ENCODE data around the gene DVL1.
A peak's percentile ranks its signal among the peaks of the same experiment; 100 is the strongest.

Gene DVL1

DNA sequence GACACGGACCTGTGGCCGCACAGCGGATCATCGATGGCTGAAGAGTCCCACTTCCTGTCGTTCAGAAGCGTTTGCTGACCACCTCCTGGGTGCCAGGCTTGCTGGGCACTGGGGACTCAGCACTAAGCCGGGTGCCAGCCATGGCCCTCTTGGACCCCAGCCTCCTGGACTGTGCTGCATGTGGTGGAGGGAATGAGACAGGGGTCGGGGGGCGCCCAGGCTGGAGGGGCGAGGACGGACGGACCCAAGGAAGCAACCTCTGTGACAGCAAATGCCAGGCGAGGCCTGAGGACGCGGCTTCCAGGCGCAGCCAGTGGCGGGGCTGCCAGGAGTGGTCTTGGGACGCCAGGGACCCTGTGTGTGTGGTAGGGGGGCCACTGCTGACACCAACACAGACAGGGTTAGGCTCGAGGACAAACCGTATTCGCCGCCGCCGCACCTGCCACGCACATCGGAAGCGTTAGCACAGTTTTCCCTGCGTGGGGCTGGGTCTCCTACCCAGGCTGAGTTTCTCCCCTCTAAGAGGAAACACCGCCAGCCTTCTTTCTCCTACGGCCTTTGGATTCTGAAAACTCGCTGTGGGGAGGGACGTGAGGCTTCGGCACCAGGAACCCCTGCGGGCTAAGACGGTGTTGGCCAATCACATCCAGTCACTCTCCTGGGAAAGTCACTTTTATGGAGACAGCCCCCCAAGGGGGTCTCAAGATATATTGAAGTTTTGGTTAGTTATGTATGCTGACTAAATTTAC is 12.2 kb upstream of the DVL1 start:
- peak overlapping the region; percentile 99 for H4K91ac ChIP-seq (ENCODE audit: low read length)
- no peak overlapping the region for H3K4me2 ChIP-seq (ENCODE audit: low read length, poor library complexity, severe bottlenecking)
- H2BK120ac ChIP-seq (ENCODE audit: low read depth, low read length) = peak overlapping the region; percentile 83
- peak overlapping the region; percentile 8 for H2BK5ac ChIP-seq (ENCODE audit: low read depth, low read length, poor library complexity, severe bottlenecking)
- H4K8ac ChIP-seq (ENCODE audit: low read length) = peak overlapping the region; percentile 69
- peak overlapping the region in 1 of 2 experiments; percentile 62 for H3K4me3 ChIP-seq (ENCODE audit: insufficient read depth in 1 of 2, low read depth in 1 of 2, low read length in 2 of 2)
- H3K36me3 ChIP-seq (ENCODE audit: control insufficient read depth in 1 of 2, insufficient read depth in 2 of 2, low read depth in 1 of 2, low read length in 2 of 2) = peaks cover 0 to 3% of the 10 kb centered on the region in 2 experiments
- peak overlapping the region; percentile 89 for H2AK5ac ChIP-seq (ENCODE audit: low read length, severe bottlenecking)
- peak overlapping the region; percentile 63 to 74 for H3K18ac ChIP-seq (ENCODE audit: low read depth in 1 of 2, low read length in 2 of 2)
- no peak overlapping the region for H3K23ac ChIP-seq (ENCODE audit: low read length in 2 of 2)
- DNase-seq = no peak
- 84% methylated on average over 34 of the region's 35 CpGs for WGBS
- H3K27ac ChIP-seq (ENCODE audit: low read length, poor library complexity, severe bottlenecking) = peak overlapping the region; percentile 64
- peak overlapping the region; percentile 68 to 93 for H2BK12ac ChIP-seq (ENCODE audit: low read length in 2 of 2)
- H3K4ac ChIP-seq (ENCODE audit: low read depth in 1 of 2, low read length in 2 of 2) = peak overlapping the region; percentile 5 to 61
- no peaks in the 10 kb centered on the region for H3K9me3 ChIP-seq (ENCODE audit: control insufficient read depth, low read length)
- H3K27me3 ChIP-seq (ENCODE audit: control insufficient read depth in 1 of 2, insufficient read depth in 1 of 2, low read length in 2 of 2) = no peaks in the 10 kb centered on the region
- peak overlapping the region; percentile 91 for H3K9ac ChIP-seq (ENCODE audit: low read length)
- peak overlapping the region in 1 of 2 experiments; percentile 64 for H3K14ac ChIP-seq (ENCODE audit: low read length in 2 of 2)
- H2BK15ac ChIP-seq (ENCODE audit: low read depth, poor library complexity, severe bottlenecking) = peak overlapping the region; percentile 93
- H3K4me1 ChIP-seq (ENCODE audit: control insufficient read depth, insufficient read depth, low read depth, low read length) = peaks cover 43% of the 10 kb centered on the region
- no peaks in the 10 kb centered on the region for H3K79me1 ChIP-seq (replicated peaks; ENCODE audit: low read length, poor library complexity, severe bottlenecking)
- H2AFZ ChIP-seq (ENCODE audit: low read depth, low read length) = no peak overlapping the region

DNA sequence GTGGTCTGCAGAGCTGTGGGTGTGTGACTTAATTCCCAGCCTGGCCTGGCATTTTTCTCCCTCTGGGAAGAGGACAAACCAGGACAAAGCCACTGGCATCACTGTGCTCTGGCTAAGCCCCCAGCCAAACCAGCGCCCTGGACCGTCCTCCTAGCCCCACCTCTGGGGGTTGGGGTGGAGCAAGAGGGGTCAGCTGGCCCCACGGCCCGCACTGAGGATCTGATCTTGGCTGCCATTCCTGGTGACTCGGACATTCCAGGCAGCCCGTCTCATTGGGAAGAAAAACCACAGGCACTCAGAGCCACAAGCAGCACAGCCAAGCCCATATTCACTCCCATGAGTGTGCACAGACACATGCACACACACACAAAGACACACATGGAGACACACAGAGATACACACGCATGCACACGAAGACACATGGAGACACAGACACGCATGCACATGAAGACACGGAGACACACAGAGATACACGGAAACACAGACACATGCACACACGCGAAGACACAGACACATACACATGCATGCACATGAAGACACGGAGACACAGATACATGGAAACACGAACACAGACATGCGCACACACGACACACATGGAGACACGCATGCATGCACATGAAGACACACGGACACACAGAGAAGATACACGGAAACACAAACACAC is 11.4 kb upstream of the DVL1 start:
- Histone ChIP-seq H3K36me3 (ENCODE audit: control insufficient read depth in 1 of 2, insufficient read depth in 2 of 2, low read depth in 1 of 2, low read length in 2 of 2) (peaks cover 0 to 4% of the 10 kb centered on the region in 2 experiments), H2AK5ac (ENCODE audit: low read length, severe bottlenecking) (peak overlapping the region; percentile 89)
- 54% methylated on average over 20 of the region's 20 CpGs for WGBS

DNA sequence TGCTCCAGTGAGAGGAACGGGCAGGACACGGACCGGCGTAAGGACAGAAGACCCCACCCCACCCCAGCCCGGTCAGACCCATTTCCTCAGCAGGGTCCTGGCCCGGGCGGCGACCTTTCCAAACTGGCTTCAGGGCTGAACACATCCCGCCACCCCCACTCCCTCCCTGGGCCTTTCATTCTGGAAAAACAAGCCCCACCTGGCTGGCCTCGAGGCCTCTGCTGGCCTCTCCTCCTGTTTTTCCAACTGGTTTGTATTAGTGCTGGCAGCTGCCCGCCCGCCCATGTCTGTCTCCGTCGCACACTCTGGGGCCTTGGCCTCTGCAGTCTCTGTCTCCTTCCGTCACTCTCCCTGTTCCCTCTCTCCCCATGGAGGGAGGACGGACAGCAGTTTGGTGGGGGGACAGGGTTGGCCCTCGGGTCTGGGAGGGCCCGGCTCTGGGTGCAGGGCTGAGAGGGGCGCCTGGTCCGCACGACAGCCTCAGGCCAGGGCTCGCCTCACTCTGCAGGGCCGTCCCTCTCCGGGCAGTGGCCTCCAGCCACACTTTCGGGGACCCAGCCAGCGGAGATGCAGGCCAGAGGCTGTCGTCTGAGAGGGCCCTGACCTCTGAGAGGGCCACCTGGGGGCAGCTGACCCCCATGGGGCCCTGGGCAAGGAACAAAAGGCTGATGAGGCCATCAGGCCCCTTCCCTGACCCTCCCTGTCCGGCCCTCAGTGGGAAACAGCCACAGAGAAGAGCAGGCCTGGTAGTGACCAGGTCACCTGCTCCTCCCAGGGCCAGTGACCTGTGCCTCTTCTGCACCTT is 10.6 kb upstream of the DVL1 start:
- 52% methylated on average over 25 of the region's 28 CpGs for WGBS
- Histone ChIP-seq H3K27ac (ENCODE audit: low read length, poor library complexity, severe bottlenecking) (peak overlapping the region; percentile 98), H3K9ac (ENCODE audit: low read length) (peak overlapping the region; percentile 97), H4K91ac (ENCODE audit: low read length) (peak overlapping the region; percentile 100), H3K9me3 (ENCODE audit: control insufficient read depth, low read length) (no peaks in the 10 kb centered on the region), H3K23ac (ENCODE audit: low read length in 2 of 2) (peak overlapping the region in 1 of 2 experiments; percentile 67), H2BK5ac (ENCODE audit: low read depth, low read length, poor library complexity, severe bottlenecking) (peak overlapping the region; percentile 92), H3K4me1 (ENCODE audit: control insufficient read depth, insufficient read depth, low read depth, low read length) (peaks cover 57% of the 10 kb centered on the region), H3K18ac (ENCODE audit: low read depth in 1 of 2, low read length in 2 of 2) (peak overlapping the region; percentile 95 to 99), H2AK5ac (ENCODE audit: low read length, severe bottlenecking) (peak overlapping the region; percentile 99), H2AFZ (ENCODE audit: low read depth, low read length) (no peak overlapping the region), H3K27me3 (ENCODE audit: control insufficient read depth in 1 of 2, insufficient read depth in 1 of 2, low read length in 2 of 2) (no peaks in the 10 kb centered on the region), H3K4ac (ENCODE audit: low read depth in 1 of 2, low read length in 2 of 2) (peak overlapping the region; percentile 93 to 100), H2BK120ac (ENCODE audit: low read depth, low read length) (peak overlapping the region; percentile 100), H3K4me2 (ENCODE audit: low read length, poor library complexity, severe bottlenecking) (peak overlapping the region; percentile 41), H3K14ac (ENCODE audit: low read length in 2 of 2) (peak overlapping the region; percentile 47 to 76), H3K79me1 (replicated peaks; ENCODE audit: low read length, poor library complexity, severe bottlenecking) (no peaks in the 10 kb centered on the region), H4K8ac (ENCODE audit: low read length) (peak overlapping the region; percentile 99), H3K4me3 (ENCODE audit: insufficient read depth in 1 of 2, low read depth in 1 of 2, low read length in 2 of 2) (peak overlapping the region in 1 of 2 experiments; percentile 93), H2BK12ac (ENCODE audit: low read length in 2 of 2) (peak overlapping the region; percentile 92 to 100), H2BK15ac (ENCODE audit: low read depth, poor library complexity, severe bottlenecking) (peak overlapping the region; percentile 100), H3K36me3 (ENCODE audit: control insufficient read depth in 1 of 2, insufficient read depth in 2 of 2, low read depth in 1 of 2, low read length in 2 of 2) (peaks cover 0 to 12% of the 10 kb centered on the region in 2 experiments)
- peak; percentile 67 for DNase-seq

More for the DNA sequence above, 11.4 kb upstream of the DVL1 start:
- H3K4me2 ChIP-seq (ENCODE audit: low read length, poor library complexity, severe bottlenecking) = peak overlapping the region; percentile 39
- peak overlapping the region; percentile 92 to 100 for H2BK12ac ChIP-seq (ENCODE audit: low read length in 2 of 2)
- H3K9me3 ChIP-seq (ENCODE audit: control insufficient read depth, low read length) = no peaks in the 10 kb centered on the region
- no peak overlapping the region for H2AFZ ChIP-seq (ENCODE audit: low read depth, low read length)
- DNase-seq = peak; percentile 94
- peak overlapping the region; percentile 100 for H2BK120ac ChIP-seq (ENCODE audit: low read depth, low read length)
- peak overlapping the region in 1 of 2 experiments; percentile 64 for H3K14ac ChIP-seq (ENCODE audit: low read length in 2 of 2)
- H3K4me3 ChIP-seq (ENCODE audit: insufficient read depth in 1 of 2, low read depth in 1 of 2, low read length in 2 of 2) = peak overlapping the region in 1 of 2 experiments; percentile 62
- peak overlapping the region; percentile 97 for H3K9ac ChIP-seq (ENCODE audit: low read length)
- no peak overlapping the region for H3K23ac ChIP-seq (ENCODE audit: low read length in 2 of 2)
- H3K4ac ChIP-seq (ENCODE audit: low read depth in 1 of 2, low read length in 2 of 2) = peak overlapping the region; percentile 5 to 61
- H3K27me3 ChIP-seq (ENCODE audit: control insufficient read depth in 1 of 2, insufficient read depth in 1 of 2, low read length in 2 of 2) = no peaks in the 10 kb centered on the region
- peak overlapping the region; percentile 92 for H2BK5ac ChIP-seq (ENCODE audit: low read depth, low read length, poor library complexity, severe bottlenecking)
- H3K79me1 ChIP-seq (replicated peaks; ENCODE audit: low read length, poor library complexity, severe bottlenecking) = no peaks in the 10 kb centered on the region
- peak overlapping the region; percentile 95 to 99 for H3K18ac ChIP-seq (ENCODE audit: low read depth in 1 of 2, low read length in 2 of 2)
- peaks cover 50% of the 10 kb centered on the region for H3K4me1 ChIP-seq (ENCODE audit: control insufficient read depth, insufficient read depth, low read depth, low read length)
- H4K91ac ChIP-seq (ENCODE audit: low read length) = peak overlapping the region; percentile 99
- H2BK15ac ChIP-seq (ENCODE audit: low read depth, poor library complexity, severe bottlenecking) = peak overlapping the region; percentile 100
- H4K8ac ChIP-seq (ENCODE audit: low read length) = peak overlapping the region; percentile 69
- H3K27ac ChIP-seq (ENCODE audit: low read length, poor library complexity, severe bottlenecking) = peak overlapping the region; percentile 98
